GM12801 (cell line): ENCODE measurements around the gene ZNF684.

ENCODE experiments used
- CTCF ChIP-seq: IDR thresholded peaks from one replicate; pipeline ENCODE4 v1.5.1; 2011; ENCODE audit warnings: control low read depth; ENCODE audit not compliant: insufficient read length; ENCODE audit errors: extremely low read depth

ZNF684 gene

GRCh38 chr1:40588586-40588985 is 57.1 kb downstream of the ZNF684 start:
- TF ChIP-seq CTCF, result no peak

- no peak for TF ChIP-seq CTCF
These were observed 60.8 kb downstream of the ZNF684 start for GRCh38 chr1:40592107-40592803.

GRCh38 chr1:40593449-40594186 is 62.2 kb downstream of the ZNF684 start:
- no peak for TF ChIP-seq CTCF

GRCh38 chr1:40594187-40594531 is 62.7 kb downstream of the ZNF684 start:
- TF ChIP-seq CTCF, result no peak

GRCh38 chr1:40595623-40596022 is 64.2 kb downstream of the ZNF684 start:
- TF ChIP-seq CTCF, result no peak
